Activated CD4-positive, alpha-beta memory T cell treated with anti-CD3 and anti-CD28 coated beads, Interleukin-2, amount 10 ng/mL, durations not matched to agents 7 days and 5 days (primary cell): ENCODE measurements around the gene EFNA3. TPM values are rescaled to one million over a fixed set of nuclear protein-coding genes. Genes with fewer than 3 reads are reported as not detected.
"Not testable (repeated sequence)": the region's sequence is repeated elsewhere in the genome, so short reads cannot be mapped to it uniquely, and the experiment has no call there.

Experiments
- CTCF ChIA-PET: fragments of 350-600 bp; sonication (Branson Sonifier 250); formaldehyde crosslinking; loops from one replicate; lab custom pipeline; 2021; ENCODE audit warnings: antibody characterized with exemption, inconsistent platforms; lab: Charles Lee
- POLR2A ChIA-PET: fragments of 350-600 bp; sonication (Branson Sonifier 250); formaldehyde crosslinking; loops from one replicate; lab custom pipeline; 2021; ENCODE audit warnings: antibody characterized with exemption; lab: Charles Lee
- DNase-seq: peaks from one replicate; pipeline ENCODE4 v3.0.0-alpha.2; 2020
- H3K27ac Mint-ChIP-seq: one replicate; pipeline ENCODE4 v1.8.0; 2021; ENCODE audit warnings: mild to moderate bottlenecking, mixed read lengths
- H3K27me3 Mint-ChIP-seq: one replicate; pipeline ENCODE4 v1.8.0; 2021; ENCODE audit warnings: mixed read lengths
- H3K36me3 Mint-ChIP-seq: one replicate; pipeline ENCODE4 v1.8.0; 2021; ENCODE audit warnings: low read depth, mixed read lengths
- H3K4me1 Mint-ChIP-seq: one replicate; pipeline ENCODE4 v1.8.0; 2021; ENCODE audit warnings: mixed read lengths
- H3K4me3 Mint-ChIP-seq: one replicate; pipeline ENCODE4 v1.8.0; 2021; ENCODE audit warnings: mild to moderate bottlenecking, mixed read lengths
- H3K9me3 Mint-ChIP-seq: one replicate; pipeline ENCODE4 v1.8.0; 2021; ENCODE audit warnings: mixed read lengths
- total RNA-seq, 2 experiments: library from RNA; stranded (reverse); gene quantifications; one replicate each; pipeline ENCODE4 v1.2.3, GENCODE V29; 2021

The EFNA3 gene
- total RNA-seq, 2 experiments from 2014 or later = 3.9 to 4.9 TPM

GRCh38 chr1:155113450-155113980 is 34.9 kb downstream of the EFNA3 start:
- Mint-ChIP-seq H3K4me1 (peaks cover 2% of the 10 kb centered on the region), H3K9me3 (no peaks in the 10 kb centered on the region), H3K27ac (no peak overlapping the region), H3K27me3 (peaks cover 23% of the 10 kb centered on the region), H3K4me3 (no peak overlapping the region), H3K36me3 (no peaks in the 10 kb centered on the region)
- no peak for DNase-seq
- POLR2A ChIA-PET = no interaction called here
- CTCF ChIA-PET = no interaction called here

GRCh38 chr1:155116113-155116764 is 37.6 kb downstream of the EFNA3 start:
- H3K36me3 Mint-ChIP-seq = no peaks in the 10 kb centered on the region
- no peak for DNase-seq
- ChIA-PET POLR2A (interaction anchor here (1.6 kb wide), 1 partner anchor 12 kb away, joined by 5 read pairs; no protein-coding TSS in a partner anchor), CTCF (interaction anchor here (0.8 to 1.6 kb wide), 4 partner anchors 20 to 51 kb away, joined by 3 to 5 read pairs (median 4); no protein-coding TSS in a partner anchor)
- H3K27me3 Mint-ChIP-seq = peaks cover 30% of the 10 kb centered on the region
- H3K4me1 Mint-ChIP-seq = peaks cover 2% of the 10 kb centered on the region
- no peak overlapping the region for H3K27ac Mint-ChIP-seq
- H3K4me3 Mint-ChIP-seq = no peak overlapping the region
- H3K9me3 Mint-ChIP-seq = no peaks in the 10 kb centered on the region

- no peak for DNase-seq
- Mint-ChIP-seq H3K36me3 (no peaks in the 10 kb centered on the region), H3K4me3 (no peak overlapping the region), H3K27me3 (peaks cover 36% of the 10 kb centered on the region), H3K9me3 (no peaks in the 10 kb centered on the region), H3K27ac (no peak overlapping the region), H3K4me1 (peaks cover 2% of the 10 kb centered on the region)
- ChIA-PET CTCF (interaction anchor here (0.6 to 1.2 kb wide), 3 partner anchors 11 to 55 kb away, joined by 3 to 4 read pairs (median 3); partner anchors contain the start of gene KRTCAP2), POLR2A (no interaction called here)
Measured at GRCh38 chr1:155117610-155118009, 39.0 kb downstream of the EFNA3 start.

GRCh38 chr1:155118090-155118489 is 39.5 kb downstream of the EFNA3 start:
- peaks cover 39% of the 10 kb centered on the region for H3K27me3 Mint-ChIP-seq
- H3K4me3 Mint-ChIP-seq, H3K36me3 Mint-ChIP-seq, H3K27ac Mint-ChIP-seq, H3K4me1 Mint-ChIP-seq, DNase-seq, H3K9me3 Mint-ChIP-seq, POLR2A ChIA-PET: not testable (repeated sequence)
- CTCF ChIA-PET = interaction anchor here (0.6 to 1.2 kb wide), 3 partner anchors 12 to 55 kb away, joined by 3 to 4 read pairs (median 3); partner anchors contain the start of gene KRTCAP2

- ChIA-PET POLR2A (no interaction called here), CTCF (interaction anchor here (1.4 kb wide), 1 partner anchor 52 kb away, joined by 5 read pairs; the partner anchor contains the start of gene KRTCAP2)
- DNase-seq = no peak
- Mint-ChIP-seq H3K4me3 (no peak overlapping the region), H3K36me3 (no peaks in the 10 kb centered on the region), H3K9me3 (no peaks in the 10 kb centered on the region), H3K4me1 (peaks cover 2% of the 10 kb centered on the region), H3K27ac (no peak overlapping the region), H3K27me3 (peaks cover 51% of the 10 kb centered on the region)
Measured at GRCh38 chr1:155120253-155120652, 41.6 kb downstream of the EFNA3 start.

- H3K27me3 Mint-ChIP-seq = peaks cover 51% of the 10 kb centered on the region
- POLR2A ChIA-PET = no interaction called here
- CTCF ChIA-PET = interaction anchor here (1.2 to 1.4 kb wide), 2 partner anchors 30 to 51 kb away, joined by 4 to 5 read pairs; partner anchors contain the start of gene KRTCAP2
- H3K27ac Mint-ChIP-seq = no peak overlapping the region
- no peak for DNase-seq
- peaks cover 5% of the 10 kb centered on the region for H3K4me1 Mint-ChIP-seq
- no peaks in the 10 kb centered on the region for H3K9me3 Mint-ChIP-seq
- no peak overlapping the region for H3K4me3 Mint-ChIP-seq
- no peaks in the 10 kb centered on the region for H3K36me3 Mint-ChIP-seq
Measured at GRCh38 chr1:155121249-155121648, 42.6 kb downstream of the EFNA3 start.

- no peak for DNase-seq
- POLR2A ChIA-PET = no interaction called here
- H3K4me1 Mint-ChIP-seq = peaks cover 14% of the 10 kb centered on the region
- H3K27me3 Mint-ChIP-seq = peaks cover 56% of the 10 kb centered on the region
- no peak overlapping the region for H3K27ac Mint-ChIP-seq
- CTCF ChIA-PET = interaction anchor here (0.8 to 1.2 kb wide), 4 partner anchors 31 to 53 kb away, joined by 3 to 4 read pairs (median 4); partner anchors contain the start of gene KRTCAP2
- no peak overlapping the region for H3K4me3 Mint-ChIP-seq
- no peaks in the 10 kb centered on the region for H3K9me3 Mint-ChIP-seq
- no peaks in the 10 kb centered on the region for H3K36me3 Mint-ChIP-seq
Measured at GRCh38 chr1:155122308-155122707, 43.7 kb downstream of the EFNA3 start.

- H3K4me1 Mint-ChIP-seq = peaks cover 24% of the 10 kb centered on the region
- POLR2A ChIA-PET = no interaction called here
- H3K27me3 Mint-ChIP-seq = peaks cover 65% of the 10 kb centered on the region
- no peak overlapping the region for H3K27ac Mint-ChIP-seq
- no peaks in the 10 kb centered on the region for H3K9me3 Mint-ChIP-seq
- CTCF ChIA-PET = no interaction called here
- H3K36me3 Mint-ChIP-seq = no peaks in the 10 kb centered on the region
- H3K4me3 Mint-ChIP-seq = no peak overlapping the region
- DNase-seq = no peak
Measured at GRCh38 chr1:155123801-155124200, 45.2 kb downstream of the EFNA3 start.

GRCh38 chr1:155124503-155125463 is 46.1 kb downstream of the EFNA3 start:
- H3K27me3 Mint-ChIP-seq = peaks cover 71% of the 10 kb centered on the region
- H3K4me1 Mint-ChIP-seq = peaks cover 29% of the 10 kb centered on the region
- H3K9me3 Mint-ChIP-seq = no peaks in the 10 kb centered on the region
- no peaks in the 10 kb centered on the region for H3K36me3 Mint-ChIP-seq
- H3K4me3 Mint-ChIP-seq = no peak overlapping the region
- no peak for DNase-seq
- ChIA-PET CTCF (interaction anchor here (1.0 to 1.4 kb wide), 3 partner anchors 29 to 43 kb away, joined by 3 to 6 read pairs (median 3); no protein-coding TSS in a partner anchor), POLR2A (no interaction called here)
- no peak overlapping the region for H3K27ac Mint-ChIP-seq

- H3K27me3 Mint-ChIP-seq = peaks cover 69% of the 10 kb centered on the region
- H3K9me3 Mint-ChIP-seq = no peaks in the 10 kb centered on the region
- DNase-seq = no peak
- H3K4me3 Mint-ChIP-seq = no peak overlapping the region
- peaks cover 29% of the 10 kb centered on the region for H3K4me1 Mint-ChIP-seq
- ChIA-PET POLR2A (interaction anchor here (1.1 kb wide), 1 partner anchor 10 kb away, joined by 3 read pairs; the partner anchor contains the start of gene SLC50A1), CTCF (interaction anchor here (0.9 to 1.4 kb wide), 4 partner anchors 30 to 43 kb away, joined by 3 to 6 read pairs (median 4); no protein-coding TSS in a partner anchor)
- H3K36me3 Mint-ChIP-seq = no peaks in the 10 kb centered on the region
- H3K27ac Mint-ChIP-seq = no peak overlapping the region
Measured at GRCh38 chr1:155125511-155125945, 46.9 kb downstream of the EFNA3 start.

GRCh38 chr1:155125946-155126555 is 47.4 kb downstream of the EFNA3 start:
- Mint-ChIP-seq H3K4me3 (no peak overlapping the region), H3K27me3 (peaks cover 71% of the 10 kb centered on the region)
- CTCF ChIA-PET = interaction anchor here (0.9 to 1.4 kb wide), 3 partner anchors 31 to 42 kb away, joined by 3 to 6 read pairs (median 4); no protein-coding TSS in a partner anchor

More at GRCh38 chr1:155125946-155126555, 47.4 kb downstream of the EFNA3 start:
- DNase-seq = no peak
- Mint-ChIP-seq H3K4me1 (peaks cover 29% of the 10 kb centered on the region), H3K9me3 (no peaks in the 10 kb centered on the region), H3K36me3 (no peaks in the 10 kb centered on the region), H3K27ac (no peak overlapping the region)
- POLR2A ChIA-PET = interaction anchor here (1.1 kb wide), 1 partner anchor 9 kb away, joined by 3 read pairs; the partner anchor contains the start of gene SLC50A1
